Endothelial cell of umbilical vein (primary cell): ENCODE measurements around the gene TLE3. TPM values are rescaled to one million over a fixed set of nuclear protein-coding genes. Genes with fewer than 3 reads are reported as not detected.

Experiments used
- BruUV-seq: library from RNA; stranded (reverse); fragments of 400-500 nt; replicated peaks from 2 replicates; lab custom pipeline; 2021; lab: Mats Ljungman, UMichigan
- CTCF ChIA-PET: fragments of 300-600, 350-600 bp; sonication (Branson Sonifier 250); formaldehyde crosslinking; loops from one replicate; lab custom pipeline; 2021; ENCODE audit warnings: antibody characterized with exemption, inconsistent platforms; lab: Charles Lee
- POLR2A ChIA-PET: fragments of 300-600, 350-600 bp; sonication (Branson Sonifier 250); formaldehyde crosslinking; loops from one replicate; lab custom pipeline; 2021; ENCODE audit warnings: antibody characterized with exemption, inconsistent platforms; lab: Charles Lee
- DNase-seq: peaks from one replicate; pipeline ENCODE4 v3.0.0-alpha.2; 2011; ENCODE audit warnings: low read depth, low spot score
- FAIRE-seq: peaks from 2 replicates; lab custom pipeline; 2011; peaks lifted over from hg19 to GRCh38; lab: Jason Lieb, UNC
- H2AFZ ChIP-seq: 2 replicates; pipeline ENCODE4 v1.6.0; 2012; ENCODE audit warnings: low read depth, low read length, control low read depth, inconsistent platforms
- H3K27ac ChIP-seq: 2 replicates; pipeline ENCODE4 v1.5.1; 2011; ENCODE audit warnings: low read depth, mild to moderate bottlenecking, control low read depth, low read length, moderate library complexity; ENCODE audit not compliant: insufficient read depth
- H3K27me3 ChIP-seq, 2 experiments: 2 replicates each; pipeline versions ENCODE4 v1.6.0 to v1.6.1; 2011; ENCODE audit warnings: low read length in 2 of 2, mixed read lengths in 1 of 2; ENCODE audit not compliant: control insufficient read depth in 2 of 2, insufficient read depth in 2 of 2
- H3K36me3 ChIP-seq, 2 experiments: 2 replicates in 1 of 2; 3 replicates in 1 of 2; pipeline ENCODE4 v1.5.1; 2011; ENCODE audit warnings: low read length in 2 of 2, mild to moderate bottlenecking in 1 of 2, moderate library complexity in 1 of 2; ENCODE audit not compliant: control insufficient read depth in 2 of 2, insufficient read depth in 2 of 2; ENCODE audit errors: extremely low read depth in 1 of 2
- H3K4me1 ChIP-seq: 3 replicates; pipeline ENCODE4 v1.5.1; 2011; ENCODE audit warnings: mild to moderate bottlenecking, low read length; ENCODE audit not compliant: control insufficient read depth, insufficient read depth; ENCODE audit errors: extremely low read depth
- H3K4me2 ChIP-seq: 2 replicates; pipeline ENCODE4 v1.6.1; 2011; ENCODE audit warnings: low read length, control low read depth, mixed read lengths; ENCODE audit not compliant: insufficient read depth
- H3K4me3 ChIP-seq, 3 experiments: fragments of 200-600 bp in 1 of 3; sonication (generic), shearing (Covaris generic) in 1 of 3; replicated peaks in 1 of 3; 2 replicates each; pipeline ENCODE4 v1.5.1; 2011 to 2016; ENCODE audit warnings: control low read depth in 3 of 3, low read length in 3 of 3, mild to moderate bottlenecking in 2 of 3, inconsistent platforms in 1 of 3, low read depth in 1 of 3, moderate library complexity in 1 of 3; ENCODE audit not compliant: insufficient read depth in 1 of 3
- H3K79me2 ChIP-seq: 2 replicates; pipeline ENCODE4 v1.6.0; 2012; ENCODE audit warnings: low read length, inconsistent platforms; ENCODE audit not compliant: control insufficient read depth, insufficient read depth
- H3K9ac ChIP-seq: replicated peaks from 2 replicates; pipeline ENCODE3; 2011; ENCODE audit warnings: low read length, control low read depth; ENCODE audit not compliant: insufficient read depth; ENCODE audit errors: extremely low read depth
- H3K9me1 ChIP-seq: replicated peaks from 3 replicates; pipeline ENCODE4 v1.6.0; 2011; ENCODE audit warnings: mild to moderate bottlenecking, low read length; ENCODE audit not compliant: control insufficient read depth, insufficient read depth; ENCODE audit errors: extremely low read depth
- H3K9me3 ChIP-seq: replicated peaks from 2 replicates; pipeline ENCODE4 v1.5.1; 2012; ENCODE audit warnings: low read length, inconsistent platforms; ENCODE audit not compliant: control insufficient read depth, insufficient read depth
- H4K20me1 ChIP-seq: replicated peaks from 2 replicates; pipeline ENCODE3; 2011; ENCODE audit warnings: mild to moderate bottlenecking, low read length; ENCODE audit not compliant: control insufficient read depth, insufficient read depth; ENCODE audit errors: extremely low read depth
- FOS ChIP-seq: IDR thresholded peaks from 2 replicates; pipeline ENCODE4 v1.6.1; 2011; ENCODE audit warnings: mild to moderate bottlenecking, low read length, moderate library complexity, borderline replicate concordance; ENCODE audit not compliant: insufficient read depth
- JUN ChIP-seq: IDR thresholded peaks from 2 replicates; pipeline ENCODE4 v1.6.1; 2011; ENCODE audit warnings: borderline replicate concordance, low read depth; ENCODE audit not compliant: insufficient read length, insufficient read depth
- MAX ChIP-seq: IDR thresholded peaks from 2 replicates; pipeline ENCODE4 v1.6.1; 2011; ENCODE audit not compliant: insufficient read depth, insufficient read length
- MYC ChIP-seq: IDR thresholded peaks from one replicate; pipeline ENCODE4 v1.6.1; 2011; ENCODE audit warnings: mild to moderate bottlenecking, low read depth, low read length
- POLR2A ChIP-seq: IDR thresholded peaks from 2 replicates; pipeline ENCODE4 v1.6.1; 2012; ENCODE audit warnings: low read depth, mild to moderate bottlenecking, control low read depth, low read length
- POLR2AphosphoS5 ChIP-seq: IDR thresholded peaks from 2 replicates; pipeline ENCODE4 v1.6.1; 2012; ENCODE audit warnings: low read depth, mild to moderate bottlenecking, control low read depth, low read length, moderate library complexity; ENCODE audit not compliant: insufficient read depth
- dilution Hi-C: fragments of 300-500 bp; cut with MboI; formaldehyde crosslinking; loops from one replicate; pipeline ENCODE4 v1.15.0; 2019; ENCODE audit warnings: low sequenced_read_pairs; ENCODE audit not compliant: extremely low pct_ligation_motif_present
- intact Hi-C: fragments of 100-400 bp; cut with micrococcal nuclease; formaldehyde crosslinking; loops from one replicate; pipeline ENCODE4 v1.10.0; 2022
- polyA plus RNA-seq, 4 experiments: library from polyadenylated mRNA; depleted of rRNA in 3 of 4; stranded (reverse) in 3 of 4; unstranded in 1 of 4; fragments of >200 nt; gene quantifications; 2 replicates each; pipeline versions ENCODE4 v1.2.1 to v1.2.3, GENCODE V29; 2011 to 2012; ENCODE audit warnings: missing spikeins in 1 of 4
- total RNA-seq: library from RNA; stranded (reverse); gene quantifications from 2 replicates; pipeline ENCODE4 v1.2.3, GENCODE V29; 2021
- TF ChIP-seq, protein P1 (sequence below), 2 donors: IDR thresholded peaks; 1 replicate in 1 of 2; 2 replicates in 1 of 2; pipeline ENCODE4 v1.5.1; 2011; ENCODE audit warnings: low read length in 2 of 2, mild to moderate bottlenecking in 2 of 2, moderate library complexity in 2 of 2, control low read depth in 1 of 2, inconsistent platforms in 1 of 2, low read depth in 1 of 2; ENCODE audit not compliant: insufficient read depth in 1 of 2; ENCODE audit errors: extremely low read depth in 1 of 2

Gene TLE3
- total and polyA plus RNA-seq, 2 donors (not counting 3 experiments of a cell fraction or from before 2014, with no cell fraction given) = 40.5 to 56.9 TPM

DNA sequence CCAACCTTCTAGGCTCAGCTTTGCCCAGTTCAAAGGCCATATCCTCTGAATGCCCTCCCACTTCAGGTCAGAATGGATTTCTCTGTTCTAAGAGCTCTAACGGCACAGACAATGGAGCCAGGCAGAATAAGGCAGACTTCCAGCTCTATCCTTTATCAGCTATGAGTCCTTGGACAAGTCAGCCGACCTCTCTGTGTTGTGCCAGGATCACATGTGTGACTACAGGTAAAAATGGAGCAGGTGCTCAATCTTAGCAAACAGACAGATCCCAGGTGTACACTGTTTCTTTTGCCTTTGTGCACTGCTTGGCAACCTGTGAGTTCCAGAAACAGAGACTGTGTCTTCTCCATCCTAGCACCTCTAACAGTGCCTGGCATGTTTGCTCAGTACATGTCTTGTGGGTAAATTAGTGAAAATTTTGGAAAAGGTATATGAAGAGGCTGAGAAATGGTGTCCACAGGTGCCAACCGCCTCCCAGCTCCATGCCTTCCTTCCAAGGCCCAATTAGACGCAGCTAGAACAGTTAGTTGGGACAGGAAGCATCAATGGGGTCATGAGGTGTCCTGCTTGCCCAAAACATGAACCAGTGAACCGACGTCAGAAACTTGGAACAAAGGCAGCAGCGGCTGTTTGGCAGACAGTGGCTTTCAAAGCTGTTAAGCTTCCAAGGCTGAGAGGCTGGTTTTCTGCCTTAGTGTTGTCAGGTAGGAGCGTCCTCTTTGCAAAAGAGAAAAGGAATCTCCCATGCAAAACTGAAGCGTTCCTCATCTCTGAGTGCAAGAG lies 28.7 kb downstream of the TLE3 start:
- Histone ChIP-seq H3K36me3 (peaks cover 17 to 71% of the 10 kb centered on the region in 2 experiments), H4K20me1 (no peaks in the 10 kb centered on the region), H3K4me1 (no peaks in the 10 kb centered on the region), H3K9me1 (no peaks in the 10 kb centered on the region), H3K4me3 (no peak overlapping the region), H3K9me3 (no peaks in the 10 kb centered on the region), H2AFZ (no peak overlapping the region), H3K79me2 (peaks cover 12% of the 10 kb centered on the region), H3K9ac (no peak overlapping the region), H3K27me3 (no peaks in the 10 kb centered on the region), H3K27ac (no peak overlapping the region), H3K4me2 (no peak overlapping the region)
- intact Hi-C loops (no loop called here), dilution Hi-C loops (no loop called here)
- DNase-seq (no peak), FAIRE-seq (no peak)
- TF ChIP-seq MYC (no peak), FOS (no peak), POLR2AphosphoS5 (no peak), MAX (no peak), JUN (no peak), POLR2A (no peak)
- TF ChIP-seq, protein P1, sequence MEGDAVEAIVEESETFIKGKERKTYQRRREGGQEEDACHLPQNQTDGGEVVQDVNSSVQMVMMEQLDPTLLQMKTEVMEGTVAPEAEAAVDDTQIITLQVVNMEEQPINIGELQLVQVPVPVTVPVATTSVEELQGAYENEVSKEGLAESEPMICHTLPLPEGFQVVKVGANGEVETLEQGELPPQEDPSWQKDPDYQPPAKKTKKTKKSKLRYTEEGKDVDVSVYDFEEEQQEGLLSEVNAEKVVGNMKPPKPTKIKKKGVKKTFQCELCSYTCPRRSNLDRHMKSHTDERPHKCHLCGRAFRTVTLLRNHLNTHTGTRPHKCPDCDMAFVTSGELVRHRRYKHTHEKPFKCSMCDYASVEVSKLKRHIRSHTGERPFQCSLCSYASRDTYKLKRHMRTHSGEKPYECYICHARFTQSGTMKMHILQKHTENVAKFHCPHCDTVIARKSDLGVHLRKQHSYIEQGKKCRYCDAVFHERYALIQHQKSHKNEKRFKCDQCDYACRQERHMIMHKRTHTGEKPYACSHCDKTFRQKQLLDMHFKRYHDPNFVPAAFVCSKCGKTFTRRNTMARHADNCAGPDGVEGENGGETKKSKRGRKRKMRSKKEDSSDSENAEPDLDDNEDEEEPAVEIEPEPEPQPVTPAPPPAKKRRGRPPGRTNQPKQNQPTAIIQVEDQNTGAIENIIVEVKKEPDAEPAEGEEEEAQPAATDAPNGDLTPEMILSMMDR (IDR thresholded peaks at IDR 0.05; ENCODE audit: extremely low read depth in 1 of 2, insufficient read depth in 1 of 2, low read depth in 1 of 2, low read length in 2 of 2) = no peak
- BruUV-seq = no TSS peak
- POLR2A ChIA-PET = interaction anchor here (1.2 kb wide), 1 partner anchor 45 kb away, joined by 3 read pairs; no protein-coding TSS in a partner anchor
- CTCF ChIA-PET = interaction anchor here (1.3 kb wide), 1 partner anchor 406 kb away, joined by 3 read pairs; no protein-coding TSS in a partner anchor
